Mucosa of descending colon (tissue), 3 donors: ENCODE measurements around the gene FAM210B. TPM values are rescaled to one million over a fixed set of nuclear protein-coding genes. Genes with fewer than 3 reads are reported as not detected.
"Not testable (repeated sequence)": the region's sequence is repeated elsewhere in the genome, so short reads cannot be mapped to it uniquely, and the experiment has no call there.

Experiments
- ATAC-seq: fragments of 200-7000 bp; cut with Tn5 transposase; one replicate; pipeline ENCODE4 v1.9.1; 2020; ENCODE audit warnings: mild to moderate bottlenecking, moderate library complexity
- DNase-seq, 3 donors: peaks; one replicate each; pipeline ENCODE4 v3.0.0-alpha.2; 2020
- H3K36me3 ChIP-seq: fragments of 200-600 bp; one replicate; pipeline ENCODE4 v1.8.0; 2021; ENCODE audit warnings: low read depth, mild to moderate bottlenecking
- H3K4me1 ChIP-seq: fragments of 200-600 bp; one replicate; pipeline ENCODE4 v1.8.0; 2021; ENCODE audit warnings: low read depth, mild to moderate bottlenecking
- H3K4me3 ChIP-seq: fragments of 200-600 bp; one replicate; pipeline ENCODE4 v1.8.0; 2021; ENCODE audit warnings: mild to moderate bottlenecking
- H3K9me3 ChIP-seq: fragments of 200-600 bp; one replicate; pipeline ENCODE4 v1.8.0; 2021; ENCODE audit warnings: mild to moderate bottlenecking
- intact Hi-C, 2 donors: fragments of 100-400 bp; cut with DNase I in 1 of 2; cut with micrococcal nuclease in 1 of 2; formaldehyde crosslinking; loops; one replicate each; pipeline versions ENCODE4 v1.11.0 to v1.11.1; 2022; cut with DNase I, micrococcal nuclease
- total RNA-seq, 3 donors: library from RNA; stranded (reverse); fragmentation: NEBNext Ultra II Directional in 2 of 3; extraction: Animal tissue kit (Norgen Biotek cat#: 25700) in 2 of 3; gene quantifications; one replicate each; pipeline versions ENCODE4 v1.2.1 to v1.2.4, GENCODE V29; 2021 to 2023
- TF ChIP-seq, protein P1 (sequence below): fragments of 200-600 bp; IDR thresholded peaks from one replicate; pipeline ENCODE4 v1.8.0; 2022; ENCODE audit warnings: antibody characterized with exemption, mild to moderate bottlenecking
- donor health status: DM: no; HTN: no; CAD: no; lungs with moderate emphysema.
- donor health status: DM: no; HTN: no; CAD: no.
- donor health status: DM: no; HTN: yes; CAD: no.

The FAM210B gene
- total RNA-seq, 3 donors from 2014 or later, result 27.5 to 49.5 (median 31.5) TPM

DNA sequence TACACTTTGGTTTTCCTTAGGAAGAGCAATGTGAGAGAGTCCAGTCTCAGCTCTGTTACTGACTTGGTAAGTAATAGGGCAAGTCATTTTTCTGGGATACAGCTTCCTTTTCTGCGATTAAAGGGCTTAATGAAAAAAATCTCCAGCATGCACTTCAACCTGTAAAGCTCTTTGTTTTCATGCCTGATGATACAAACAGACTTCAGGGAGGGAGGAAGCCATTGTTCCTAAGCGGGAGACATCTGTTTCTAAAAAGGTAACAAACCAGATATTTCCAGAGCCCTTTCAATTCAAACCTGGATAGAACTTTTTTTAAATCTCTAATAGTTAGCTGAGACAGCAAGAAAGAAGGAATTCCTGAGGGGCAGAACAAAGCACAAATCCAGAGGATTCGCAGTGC lies 48.1 kb downstream of the FAM210B start:
- TF ChIP-seq, protein P1, sequence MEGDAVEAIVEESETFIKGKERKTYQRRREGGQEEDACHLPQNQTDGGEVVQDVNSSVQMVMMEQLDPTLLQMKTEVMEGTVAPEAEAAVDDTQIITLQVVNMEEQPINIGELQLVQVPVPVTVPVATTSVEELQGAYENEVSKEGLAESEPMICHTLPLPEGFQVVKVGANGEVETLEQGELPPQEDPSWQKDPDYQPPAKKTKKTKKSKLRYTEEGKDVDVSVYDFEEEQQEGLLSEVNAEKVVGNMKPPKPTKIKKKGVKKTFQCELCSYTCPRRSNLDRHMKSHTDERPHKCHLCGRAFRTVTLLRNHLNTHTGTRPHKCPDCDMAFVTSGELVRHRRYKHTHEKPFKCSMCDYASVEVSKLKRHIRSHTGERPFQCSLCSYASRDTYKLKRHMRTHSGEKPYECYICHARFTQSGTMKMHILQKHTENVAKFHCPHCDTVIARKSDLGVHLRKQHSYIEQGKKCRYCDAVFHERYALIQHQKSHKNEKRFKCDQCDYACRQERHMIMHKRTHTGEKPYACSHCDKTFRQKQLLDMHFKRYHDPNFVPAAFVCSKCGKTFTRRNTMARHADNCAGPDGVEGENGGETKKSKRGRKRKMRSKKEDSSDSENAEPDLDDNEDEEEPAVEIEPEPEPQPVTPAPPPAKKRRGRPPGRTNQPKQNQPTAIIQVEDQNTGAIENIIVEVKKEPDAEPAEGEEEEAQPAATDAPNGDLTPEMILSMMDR, result no peak
- intact Hi-C loops, result no loop called here
- ATAC-seq (no peak), DNase-seq (no peak)
- Histone ChIP-seq H3K9me3 (no peaks in the 10 kb centered on the region), H3K36me3 (peaks cover 10% of the 10 kb centered on the region), H3K4me1 (no peaks in the 10 kb centered on the region), H3K4me3 (no peak overlapping the region)

DNA sequence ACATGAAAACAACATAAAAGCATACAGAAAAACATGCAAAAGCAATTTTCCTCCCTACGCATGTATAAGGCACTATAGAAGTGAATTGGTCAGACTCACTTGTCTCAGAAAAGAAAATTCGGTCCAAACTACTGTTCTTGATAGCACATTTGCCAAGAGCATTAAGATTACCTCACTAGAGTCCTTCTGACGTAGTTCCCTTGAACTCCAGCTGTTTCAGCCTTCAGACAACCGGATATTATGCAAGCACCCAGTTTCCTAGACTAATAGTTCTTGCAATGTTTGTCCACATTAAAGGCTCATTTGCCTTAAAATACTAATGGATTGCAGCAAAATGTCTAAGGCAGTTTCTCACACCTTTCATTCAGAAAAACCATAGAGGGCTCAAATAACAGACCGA lies 50.7 kb downstream of the FAM210B start:
- no peaks in the 10 kb centered on the region for H3K36me3 ChIP-seq
- DNase-seq (no peak), ATAC-seq (no peak)
- intact Hi-C loops, result no loop called here
- no peak overlapping the region for H3K4me3 ChIP-seq
- no peaks in the 10 kb centered on the region for H3K9me3 ChIP-seq
- H3K4me1 ChIP-seq, result no peaks in the 10 kb centered on the region
- TF ChIP-seq, protein P1, result no peak

DNA sequence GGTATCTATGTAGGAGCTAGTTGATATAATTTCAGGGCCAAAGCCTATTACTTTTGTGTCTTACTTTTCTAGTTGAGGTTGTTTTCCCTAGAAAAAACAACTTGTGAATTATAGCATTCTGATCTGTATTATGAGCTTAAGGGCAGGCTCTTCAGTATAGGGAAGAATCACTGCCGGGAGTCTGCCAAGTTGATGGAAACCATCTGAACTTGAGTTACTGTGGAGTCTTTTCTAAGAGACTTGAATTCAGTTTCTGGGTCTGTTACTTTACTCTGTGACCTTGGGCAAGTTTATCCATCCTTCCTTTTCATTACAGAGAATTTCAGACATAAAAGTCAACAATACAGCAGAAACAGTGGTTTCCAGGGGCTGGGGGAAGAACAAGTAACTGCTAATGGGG lies 51.2 kb downstream of the FAM210B start:
- no peak for ATAC-seq
- DNase-seq, result no peak
- TF ChIP-seq, protein P1, result no peak
- Histone ChIP-seq H3K9me3 (no peaks in the 10 kb centered on the region), H3K4me1 (no peaks in the 10 kb centered on the region), H3K4me3 (no peak overlapping the region), H3K36me3 (no peaks in the 10 kb centered on the region)
- intact Hi-C loops, result no loop called here

DNA sequence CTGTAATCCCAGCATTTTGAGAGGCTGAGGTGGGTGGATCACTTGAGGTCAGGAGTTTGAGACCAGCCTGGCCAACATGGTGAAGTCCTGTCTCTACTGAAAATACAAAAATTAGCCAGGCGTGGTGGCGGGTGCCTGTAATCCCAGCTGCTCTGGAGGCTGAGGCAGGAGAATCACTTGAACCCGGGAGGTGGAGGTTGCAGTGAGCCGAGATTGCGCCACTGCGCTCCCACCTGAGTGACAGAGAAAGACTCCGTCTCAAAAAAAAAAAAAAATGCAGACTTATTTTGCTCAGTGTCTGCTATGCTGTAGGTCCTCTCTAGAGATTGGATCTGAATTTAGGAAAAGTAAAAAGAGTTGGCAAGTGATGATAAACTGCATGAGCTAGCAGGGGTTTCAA lies 52.5 kb downstream of the FAM210B start:
- H3K4me1 ChIP-seq, intact Hi-C loops, H3K9me3 ChIP-seq, ATAC-seq, H3K4me3 ChIP-seq, H3K36me3 ChIP-seq, DNase-seq: not testable (repeated sequence)

DNA sequence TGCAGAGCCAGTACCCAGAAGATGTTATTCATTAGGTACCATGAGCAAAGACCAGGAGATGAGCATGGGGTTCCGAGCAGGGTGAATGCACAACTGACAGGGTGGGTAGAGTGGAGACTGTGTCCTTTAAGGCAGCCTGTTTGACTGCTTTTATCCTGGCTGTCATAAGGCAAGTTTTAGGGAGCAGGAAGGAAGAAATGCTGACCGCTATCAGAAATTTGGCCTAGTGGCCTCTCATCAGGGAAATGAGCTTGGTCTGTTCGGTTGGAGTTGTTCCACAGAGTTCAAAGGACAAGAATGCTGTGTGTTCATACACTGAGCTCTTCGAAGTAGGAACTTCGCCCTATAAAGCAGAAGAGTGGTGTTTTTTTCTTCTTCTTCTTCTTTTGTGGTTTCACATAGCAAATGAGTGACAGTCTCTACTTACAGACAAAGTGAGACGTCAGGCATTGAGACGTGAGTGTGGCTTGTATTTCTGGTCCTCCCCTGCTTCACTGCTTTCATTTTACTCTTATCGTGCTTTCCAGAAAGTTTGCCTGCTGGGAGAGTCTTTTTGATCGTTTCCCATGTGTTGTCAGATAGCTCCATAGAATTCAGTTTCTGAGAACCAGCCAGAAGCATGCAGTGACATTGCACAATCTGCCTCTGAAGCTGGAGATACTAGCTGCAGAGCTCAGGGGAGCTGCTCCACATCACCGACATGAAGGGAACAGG lies 53.1 kb downstream of the FAM210B start, which contains the start of gene CASS4:
TSS of gene CASS4 (plus strand) at position 502 of the 714 bp plus-strand sequence. CDS start at position 701, 199 bp downstream.
- intact Hi-C loops, result no loop called here
- peak; percentile 77 for ATAC-seq

DNA sequence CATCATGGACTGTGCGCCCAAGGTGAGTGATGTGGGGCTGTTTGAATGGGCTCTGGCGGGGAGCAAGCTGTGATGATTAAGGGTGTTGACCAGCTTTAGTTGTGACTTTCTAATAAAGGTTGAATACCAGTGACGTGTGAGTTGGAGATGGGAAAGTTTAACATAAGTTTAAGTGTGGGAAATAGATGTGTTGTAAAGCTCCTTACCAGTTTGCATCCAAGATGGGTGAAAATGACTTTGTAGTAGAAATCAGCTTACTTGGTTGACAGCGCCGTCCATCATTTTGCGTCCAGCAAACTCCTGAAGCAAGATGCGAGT lies 53.7 kb downstream of the FAM210B start:
- Histone ChIP-seq H3K9me3 (no peaks in the 10 kb centered on the region), H3K36me3 (no peaks in the 10 kb centered on the region), H3K4me1 (no peaks in the 10 kb centered on the region), H3K4me3 (no peak overlapping the region)
- DNase-seq (no peak), ATAC-seq (no peak)
- TF ChIP-seq, protein P1, result no peak
- intact Hi-C loops, result no loop called here

More for the DNA sequence above, 53.1 kb downstream of the FAM210B start, which contains the start of gene CASS4:
- TF ChIP-seq, protein P1, result no peak
- Histone ChIP-seq H3K9me3 (no peaks in the 10 kb centered on the region), H3K36me3 (no peaks in the 10 kb centered on the region), H3K4me3 (no peak within 1 kb of the TSS), H3K4me1 (no peaks in the 10 kb centered on the region)
- no peak for DNase-seq
